Measurements from ENCODE around the gene MFSD6. TPM values are rescaled to one million over a fixed set of nuclear protein-coding genes. Genes with fewer than 3 reads are reported as not detected.

MFSD6 gene
- total RNA-seq, 1 experiment from 2014 or later, result 20.9 TPM

DNA sequence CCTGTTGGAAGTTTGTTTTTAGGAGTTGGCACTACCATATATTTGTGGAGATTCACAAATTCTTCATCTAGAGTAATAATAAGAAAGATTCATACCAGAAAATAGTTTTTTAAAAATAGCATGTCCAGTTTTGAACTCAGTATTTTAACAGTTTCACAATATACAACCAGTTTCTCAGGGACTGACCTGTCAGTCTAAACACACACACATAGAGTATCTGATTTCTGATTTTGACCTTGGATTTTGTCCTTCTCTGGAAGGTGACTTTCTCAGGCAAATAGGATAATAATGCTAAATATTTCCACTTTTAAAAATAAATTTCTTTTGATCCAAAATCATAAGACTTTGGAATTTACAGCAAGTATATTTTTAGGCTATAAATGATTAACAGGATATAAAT lies 32.0 kb downstream of the MFSD6 start:
- H3F3A ChIP-seq (ENCODE audit: low read length, unreplicated experiment), result no peaks in the 10 kb centered on the region
- H2AFZ ChIP-seq (ENCODE audit: low read length), result no peak overlapping the region
- H3K27me3 ChIP-seq (ENCODE audit: low read length), result no peaks in the 10 kb centered on the region
- POLR2A ChIA-PET (ENCODE audit: unreplicated experiment), result no interaction called here
- no peaks in the 10 kb centered on the region; the same call in none of the 2 replicates for H3K36me3 ChIP-seq (ENCODE audit: low read depth, low read length)
- no peak overlapping the region for H3K9ac ChIP-seq (ENCODE audit: low read length)
- DNase-seq, result no peak
- CTCF ChIA-PET, result no interaction called here
- BruUV-seq (replicated peaks), result no TSS peak
- no peaks in the 10 kb centered on the region for H3K4me1 ChIP-seq (ENCODE audit: insufficient read depth, low read length)
- TF ChIP-seq, protein P1, sequence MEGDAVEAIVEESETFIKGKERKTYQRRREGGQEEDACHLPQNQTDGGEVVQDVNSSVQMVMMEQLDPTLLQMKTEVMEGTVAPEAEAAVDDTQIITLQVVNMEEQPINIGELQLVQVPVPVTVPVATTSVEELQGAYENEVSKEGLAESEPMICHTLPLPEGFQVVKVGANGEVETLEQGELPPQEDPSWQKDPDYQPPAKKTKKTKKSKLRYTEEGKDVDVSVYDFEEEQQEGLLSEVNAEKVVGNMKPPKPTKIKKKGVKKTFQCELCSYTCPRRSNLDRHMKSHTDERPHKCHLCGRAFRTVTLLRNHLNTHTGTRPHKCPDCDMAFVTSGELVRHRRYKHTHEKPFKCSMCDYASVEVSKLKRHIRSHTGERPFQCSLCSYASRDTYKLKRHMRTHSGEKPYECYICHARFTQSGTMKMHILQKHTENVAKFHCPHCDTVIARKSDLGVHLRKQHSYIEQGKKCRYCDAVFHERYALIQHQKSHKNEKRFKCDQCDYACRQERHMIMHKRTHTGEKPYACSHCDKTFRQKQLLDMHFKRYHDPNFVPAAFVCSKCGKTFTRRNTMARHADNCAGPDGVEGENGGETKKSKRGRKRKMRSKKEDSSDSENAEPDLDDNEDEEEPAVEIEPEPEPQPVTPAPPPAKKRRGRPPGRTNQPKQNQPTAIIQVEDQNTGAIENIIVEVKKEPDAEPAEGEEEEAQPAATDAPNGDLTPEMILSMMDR (conservative IDR thresholded peaks at IDR 0.05; ENCODE audit: low read depth, low read length), result no peak
- TF ChIP-seq EZH2phosphoT487 (IDR thresholded peaks at IDR 0.05; ENCODE audit: borderline replicate concordance, low read length), result no peak
- TF ChIP-seq EZH2 (IDR thresholded peaks at IDR 0.05; ENCODE audit: low read length, unreplicated experiment), result no peak
- H3K9me2 ChIP-seq (replicated peaks; ENCODE audit: low read length), result no peaks in the 10 kb centered on the region
- intact Hi-C loops (cut with micrococcal nuclease), result no loop called here
- no peaks in the 10 kb centered on the region for H3K79me2 ChIP-seq (ENCODE audit: low read length)
- no peak overlapping the region for H3K4me2 ChIP-seq (ENCODE audit: low read length)
- no peaks in the 10 kb centered on the region for H3K9me3 ChIP-seq (ENCODE audit: low read length)
- ATAC-seq, result no peak
- H3K4me3 ChIP-seq (ENCODE audit: low read length), result no peak overlapping the region
- H4K20me1 ChIP-seq (ENCODE audit: low read length), result no peaks in the 10 kb centered on the region
- no peak overlapping the region for H3K27ac ChIP-seq (ENCODE audit: low read length)

DNA sequence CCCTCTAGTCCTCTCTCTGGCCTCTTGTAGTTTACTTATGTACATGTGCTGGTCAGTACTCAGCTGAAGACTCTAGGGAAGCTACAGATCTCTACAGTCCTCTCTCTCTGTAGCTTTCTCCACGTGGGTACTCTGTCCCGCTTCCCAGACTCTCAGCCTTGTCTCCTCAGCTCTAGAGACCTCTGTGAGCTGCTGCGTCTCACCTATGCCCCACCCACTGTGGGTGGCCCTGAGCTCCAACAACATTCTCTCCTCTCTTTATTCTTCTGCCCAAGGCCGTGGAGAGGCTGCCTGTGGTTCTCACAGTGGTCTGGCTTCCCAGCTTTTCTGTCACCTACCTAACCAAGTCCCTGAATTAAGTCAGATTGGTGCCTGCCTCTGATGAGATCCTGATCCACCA lies 33.4 kb downstream of the MFSD6 start:
- Histone ChIP-seq H3K27ac (ENCODE audit: low read length) (no peak overlapping the region), H3K4me3 (ENCODE audit: low read length) (no peak overlapping the region), H3K27me3 (ENCODE audit: low read length) (no peaks in the 10 kb centered on the region), H3K4me2 (ENCODE audit: low read length) (no peak overlapping the region), H4K20me1 (ENCODE audit: low read length) (no peaks in the 10 kb centered on the region), H3K36me3 (ENCODE audit: low read depth, low read length) (no peaks in the 10 kb centered on the region; the same call in 1 of the 2 replicates), H3K9ac (ENCODE audit: low read length) (no peak overlapping the region), H3K9me2 (replicated peaks; ENCODE audit: low read length) (no peaks in the 10 kb centered on the region), H2AFZ (ENCODE audit: low read length) (no peak overlapping the region), H3K9me3 (ENCODE audit: low read length) (no peaks in the 10 kb centered on the region), H3F3A (ENCODE audit: low read length, unreplicated experiment) (no peaks in the 10 kb centered on the region), H3K4me1 (ENCODE audit: insufficient read depth, low read length) (no peaks in the 10 kb centered on the region), H3K79me2 (ENCODE audit: low read length) (no peaks in the 10 kb centered on the region)
- intact Hi-C loops (cut with micrococcal nuclease), result no loop called here
- DNase-seq (no peak), ATAC-seq (no peak)
- TF ChIP-seq EZH2 (IDR thresholded peaks at IDR 0.05; ENCODE audit: low read length, unreplicated experiment), result no peak
- no peak for TF ChIP-seq EZH2phosphoT487 (IDR thresholded peaks at IDR 0.05; ENCODE audit: borderline replicate concordance, low read length)
- TF ChIP-seq, protein P1 (conservative IDR thresholded peaks at IDR 0.05; ENCODE audit: low read depth, low read length), result no peak
- POLR2A ChIA-PET (ENCODE audit: unreplicated experiment), result no interaction called here
- BruUV-seq (replicated peaks), result no TSS peak
- CTCF ChIA-PET, result no interaction called here

DNA sequence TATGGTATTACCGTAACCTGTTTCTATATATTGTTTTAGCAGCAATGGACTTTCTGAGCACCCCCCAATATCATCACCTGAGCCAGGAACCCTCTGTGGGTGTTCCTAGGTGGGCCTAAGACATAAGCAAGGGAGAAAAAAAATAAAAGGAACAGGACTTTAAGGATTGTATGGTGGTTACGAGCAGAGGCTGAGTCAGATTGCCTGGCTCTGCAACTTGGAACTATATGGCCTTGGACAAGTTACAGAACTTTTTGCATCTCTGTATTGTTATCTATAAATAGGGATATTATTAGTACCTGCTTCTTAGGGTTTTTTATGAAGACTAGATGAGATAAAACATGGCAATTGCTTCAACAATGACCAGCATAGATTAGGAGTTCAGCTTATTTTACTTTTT lies 34.9 kb downstream of the MFSD6 start:
- POLR2A ChIA-PET (ENCODE audit: unreplicated experiment), result no interaction called here
- Histone ChIP-seq H4K20me1 (ENCODE audit: low read length) (no peaks in the 10 kb centered on the region), H3K9ac (ENCODE audit: low read length) (no peak overlapping the region), H3K4me3 (ENCODE audit: low read length) (no peak overlapping the region), H3K27ac (ENCODE audit: low read length) (no peak overlapping the region), H3K27me3 (ENCODE audit: low read length) (no peaks in the 10 kb centered on the region), H3K79me2 (ENCODE audit: low read length) (no peaks in the 10 kb centered on the region), H2AFZ (ENCODE audit: low read length) (no peak overlapping the region), H3K9me3 (ENCODE audit: low read length) (no peaks in the 10 kb centered on the region), H3K4me1 (ENCODE audit: insufficient read depth, low read length) (no peaks in the 10 kb centered on the region), H3K4me2 (ENCODE audit: low read length) (no peak overlapping the region), H3K36me3 (ENCODE audit: low read depth, low read length) (no peaks in the 10 kb centered on the region), H3K9me2 (replicated peaks; ENCODE audit: low read length) (no peaks in the 10 kb centered on the region), H3F3A (ENCODE audit: low read length, unreplicated experiment) (no peaks in the 10 kb centered on the region)
- no peak for DNase-seq
- TF ChIP-seq EZH2phosphoT487 (IDR thresholded peaks at IDR 0.05; ENCODE audit: borderline replicate concordance, low read length) (no peak), EZH2 (IDR thresholded peaks at IDR 0.05; ENCODE audit: low read length, unreplicated experiment) (no peak)
- TF ChIP-seq, protein P1 (conservative IDR thresholded peaks at IDR 0.05; ENCODE audit: low read depth, low read length), result no peak
- CTCF ChIA-PET, result no interaction called here
- intact Hi-C loops (cut with micrococcal nuclease), result no loop called here
- no TSS peak for BruUV-seq (replicated peaks)
- ATAC-seq, result no peak

All from PC-3 (cell line).